ENCODE results near the gene OLFM3.

Gene OLFM3

DNA sequence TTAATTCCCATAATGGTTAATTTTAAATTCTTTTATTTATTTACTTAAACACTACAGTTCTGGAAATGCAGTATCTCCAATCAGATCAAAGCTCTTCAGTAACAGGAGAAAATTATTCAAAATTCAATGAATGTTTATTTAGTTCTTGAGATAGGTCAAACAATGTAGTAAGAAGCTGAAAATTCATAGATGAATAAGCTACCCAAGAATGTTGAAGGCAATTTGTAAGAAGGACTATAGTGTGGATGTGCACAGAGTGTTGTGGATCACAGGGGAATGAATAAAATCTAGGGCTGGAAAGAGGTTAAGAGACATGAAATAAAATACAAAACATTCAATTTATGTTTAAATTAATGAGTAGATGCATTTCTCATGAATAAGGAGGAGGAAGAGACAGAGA is 72.0 kb downstream of the OLFM3 start:
- Histone ChIP-seq H3K27me3 (ENCODE audit: insufficient read depth, poor library complexity, severe bottlenecking) (no peaks in the 10 kb centered on the region), H3K4me3 (replicated peaks; ENCODE audit: insufficient read depth, low read length) (no peak overlapping the region), H3K27ac (replicated peaks) (no peak overlapping the region)
- DNase-seq (ENCODE audit: low read depth in 1 of 2, low spot score in 1 of 2) = no peak
- TF ChIP-seq GABPA (IDR thresholded peaks at IDR 0.05; ENCODE audit: low read depth) (no peak), SPI1 (IDR thresholded peaks at IDR 0.05; ENCODE audit: borderline replicate concordance, low read depth) (no peak), POLR2AphosphoS5 (IDR thresholded peaks at IDR 0.05; ENCODE audit: low read depth) (no peak)
- TF ChIP-seq, protein P1, sequence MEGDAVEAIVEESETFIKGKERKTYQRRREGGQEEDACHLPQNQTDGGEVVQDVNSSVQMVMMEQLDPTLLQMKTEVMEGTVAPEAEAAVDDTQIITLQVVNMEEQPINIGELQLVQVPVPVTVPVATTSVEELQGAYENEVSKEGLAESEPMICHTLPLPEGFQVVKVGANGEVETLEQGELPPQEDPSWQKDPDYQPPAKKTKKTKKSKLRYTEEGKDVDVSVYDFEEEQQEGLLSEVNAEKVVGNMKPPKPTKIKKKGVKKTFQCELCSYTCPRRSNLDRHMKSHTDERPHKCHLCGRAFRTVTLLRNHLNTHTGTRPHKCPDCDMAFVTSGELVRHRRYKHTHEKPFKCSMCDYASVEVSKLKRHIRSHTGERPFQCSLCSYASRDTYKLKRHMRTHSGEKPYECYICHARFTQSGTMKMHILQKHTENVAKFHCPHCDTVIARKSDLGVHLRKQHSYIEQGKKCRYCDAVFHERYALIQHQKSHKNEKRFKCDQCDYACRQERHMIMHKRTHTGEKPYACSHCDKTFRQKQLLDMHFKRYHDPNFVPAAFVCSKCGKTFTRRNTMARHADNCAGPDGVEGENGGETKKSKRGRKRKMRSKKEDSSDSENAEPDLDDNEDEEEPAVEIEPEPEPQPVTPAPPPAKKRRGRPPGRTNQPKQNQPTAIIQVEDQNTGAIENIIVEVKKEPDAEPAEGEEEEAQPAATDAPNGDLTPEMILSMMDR (IDR thresholded peaks at IDR 0.05; ENCODE audit: insufficient read depth, low read length) = no peak
- TF ChIP-seq, protein P2, sequence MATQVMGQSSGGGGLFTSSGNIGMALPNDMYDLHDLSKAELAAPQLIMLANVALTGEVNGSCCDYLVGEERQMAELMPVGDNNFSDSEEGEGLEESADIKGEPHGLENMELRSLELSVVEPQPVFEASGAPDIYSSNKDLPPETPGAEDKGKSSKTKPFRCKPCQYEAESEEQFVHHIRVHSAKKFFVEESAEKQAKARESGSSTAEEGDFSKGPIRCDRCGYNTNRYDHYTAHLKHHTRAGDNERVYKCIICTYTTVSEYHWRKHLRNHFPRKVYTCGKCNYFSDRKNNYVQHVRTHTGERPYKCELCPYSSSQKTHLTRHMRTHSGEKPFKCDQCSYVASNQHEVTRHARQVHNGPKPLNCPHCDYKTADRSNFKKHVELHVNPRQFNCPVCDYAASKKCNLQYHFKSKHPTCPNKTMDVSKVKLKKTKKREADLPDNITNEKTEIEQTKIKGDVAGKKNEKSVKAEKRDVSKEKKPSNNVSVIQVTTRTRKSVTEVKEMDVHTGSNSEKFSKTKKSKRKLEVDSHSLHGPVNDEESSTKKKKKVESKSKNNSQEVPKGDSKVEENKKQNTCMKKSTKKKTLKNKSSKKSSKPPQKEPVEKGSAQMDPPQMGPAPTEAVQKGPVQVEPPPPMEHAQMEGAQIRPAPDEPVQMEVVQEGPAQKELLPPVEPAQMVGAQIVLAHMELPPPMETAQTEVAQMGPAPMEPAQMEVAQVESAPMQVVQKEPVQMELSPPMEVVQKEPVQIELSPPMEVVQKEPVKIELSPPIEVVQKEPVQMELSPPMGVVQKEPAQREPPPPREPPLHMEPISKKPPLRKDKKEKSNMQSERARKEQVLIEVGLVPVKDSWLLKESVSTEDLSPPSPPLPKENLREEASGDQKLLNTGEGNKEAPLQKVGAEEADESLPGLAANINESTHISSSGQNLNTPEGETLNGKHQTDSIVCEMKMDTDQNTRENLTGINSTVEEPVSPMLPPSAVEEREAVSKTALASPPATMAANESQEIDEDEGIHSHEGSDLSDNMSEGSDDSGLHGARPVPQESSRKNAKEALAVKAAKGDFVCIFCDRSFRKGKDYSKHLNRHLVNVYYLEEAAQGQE (IDR thresholded peaks at IDR 0.05; ENCODE audit: insufficient replicate concordance, low read depth) = no peak

DNA sequence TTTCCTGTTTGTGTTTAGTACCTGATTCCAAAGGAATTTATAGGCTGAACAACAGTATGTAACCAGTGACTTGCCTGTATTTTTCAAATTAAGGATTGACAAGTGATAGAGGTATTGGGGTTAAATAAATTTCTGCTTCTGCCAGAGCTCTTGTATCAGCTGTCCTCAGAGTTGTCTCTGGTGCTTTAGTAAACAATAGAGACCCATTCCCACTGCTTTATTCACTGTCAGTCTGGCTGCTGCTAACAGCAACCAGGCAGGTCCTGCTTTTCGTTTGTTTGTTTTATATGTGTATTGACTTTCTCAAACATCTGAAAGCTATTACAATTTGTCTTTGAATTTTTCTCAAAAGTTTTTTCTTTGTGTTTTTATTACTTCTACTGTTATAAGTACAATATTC is 76.1 kb downstream of the OLFM3 start:
- Histone ChIP-seq H3K27ac (replicated peaks) (no peak overlapping the region), H3K27me3 (ENCODE audit: insufficient read depth, poor library complexity, severe bottlenecking) (no peaks in the 10 kb centered on the region), H3K4me3 (replicated peaks; ENCODE audit: insufficient read depth, low read length) (no peak overlapping the region)
- DNase-seq (ENCODE audit: low read depth in 1 of 2, low spot score in 1 of 2) = no peak
- TF ChIP-seq SPI1 (IDR thresholded peaks at IDR 0.05; ENCODE audit: borderline replicate concordance, low read depth) = no peak
- TF ChIP-seq, protein P1 (IDR thresholded peaks at IDR 0.05; ENCODE audit: insufficient read depth, low read length) = no peak
- TF ChIP-seq, protein P2 (IDR thresholded peaks at IDR 0.05; ENCODE audit: insufficient replicate concordance, low read depth) = no peak
- no peak for TF ChIP-seq GABPA (IDR thresholded peaks at IDR 0.05; ENCODE audit: low read depth)
- no peak for TF ChIP-seq POLR2AphosphoS5 (IDR thresholded peaks at IDR 0.05; ENCODE audit: low read depth)

DNA sequence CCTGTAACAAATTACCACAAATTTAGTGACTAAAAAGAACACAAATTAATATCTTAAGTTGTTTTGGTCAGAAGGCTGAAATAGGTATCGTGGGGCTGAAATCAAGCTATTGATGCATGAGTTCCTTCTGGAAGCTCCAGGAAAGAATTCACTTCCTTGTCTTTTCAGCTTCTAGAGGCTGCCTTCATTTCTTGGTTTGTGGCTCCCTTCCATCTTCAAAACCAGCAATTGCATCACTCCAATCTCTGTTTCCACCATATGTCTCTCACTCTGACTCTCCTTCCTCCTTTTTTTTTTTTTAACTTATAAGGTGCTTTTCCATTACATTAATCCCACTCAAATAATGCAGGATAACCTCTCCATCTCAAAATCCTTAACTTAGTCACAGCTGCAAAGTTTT is 78.4 kb downstream of the OLFM3 start:
- no peaks in the 10 kb centered on the region for H3K27me3 ChIP-seq (ENCODE audit: insufficient read depth, poor library complexity, severe bottlenecking)
- no peak for TF ChIP-seq POLR2AphosphoS5 (IDR thresholded peaks at IDR 0.05; ENCODE audit: low read depth)
- no peak for DNase-seq (ENCODE audit: low read depth in 1 of 2, low spot score in 1 of 2)
- no peak overlapping the region for H3K4me3 ChIP-seq (replicated peaks; ENCODE audit: insufficient read depth, low read length)
- no peak overlapping the region for H3K27ac ChIP-seq (replicated peaks)

DNA sequence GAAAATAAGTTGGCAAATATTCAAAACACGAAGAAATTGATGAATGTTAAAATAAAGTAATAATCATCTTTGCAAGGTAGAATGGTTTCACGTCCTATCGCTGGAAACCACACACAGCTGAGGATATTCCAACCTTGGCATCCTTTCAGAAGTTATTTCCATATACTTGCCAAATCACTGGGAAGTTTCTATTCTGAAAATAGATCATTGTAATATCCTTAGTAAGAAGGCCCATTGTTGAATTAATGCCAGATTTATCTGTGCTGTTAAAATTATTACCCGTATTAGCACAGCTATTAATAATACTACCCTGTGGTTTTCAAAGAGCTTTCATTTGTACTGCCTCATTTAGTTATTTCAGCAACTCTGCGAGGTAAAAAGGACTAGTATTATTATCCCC is 81.1 kb downstream of the OLFM3 start:
- no peaks in the 10 kb centered on the region for H3K27me3 ChIP-seq (ENCODE audit: insufficient read depth, poor library complexity, severe bottlenecking)
- H3K27ac ChIP-seq (replicated peaks) = no peak overlapping the region
- no peak overlapping the region for H3K4me3 ChIP-seq (replicated peaks; ENCODE audit: insufficient read depth, low read length)
- DNase-seq (ENCODE audit: low read depth in 1 of 2, low spot score in 1 of 2) = no peak
- TF ChIP-seq, protein P2 (IDR thresholded peaks at IDR 0.05; ENCODE audit: insufficient replicate concordance, low read depth) = no peak
- TF ChIP-seq GABPA (IDR thresholded peaks at IDR 0.05; ENCODE audit: low read depth) = no peak
- TF ChIP-seq SPI1 (IDR thresholded peaks at IDR 0.05; ENCODE audit: borderline replicate concordance, low read depth) = no peak
- TF ChIP-seq, protein P1 (IDR thresholded peaks at IDR 0.05; ENCODE audit: insufficient read depth, low read length) = no peak
- no peak for TF ChIP-seq POLR2AphosphoS5 (IDR thresholded peaks at IDR 0.05; ENCODE audit: low read depth)

Data from HL-60 (cell line).